Right lobe of liver (tissue), 4 donors: ENCODE results near the gene PTGES2.

Source experiments
- CTCF ChIP-seq, 4 donors: fragments of 200-600 bp in 3 of 4; fragments of 450-650 bp in 1 of 4; IDR thresholded peaks; one replicate each; pipeline versions ENCODE4 v1.5.1 to v1.8.0; 2016 to 2022; ENCODE audit warnings: antibody characterized with exemption in 4 of 4, mild to moderate bottlenecking in 2 of 4
- POLR2A ChIP-seq: fragments of 450-650 bp; IDR thresholded peaks from one replicate; pipeline ENCODE4 v1.6.1; 2017; ENCODE audit warnings: antibody characterized with exemption, mild to moderate bottlenecking
- donor health status: DM: no; HTN: no; CAD: no.
- donor health status: DM: no; HTN: no; CAD: no.
- donor health status: DM: no; HTN: yes; CAD: no.

DNA sequence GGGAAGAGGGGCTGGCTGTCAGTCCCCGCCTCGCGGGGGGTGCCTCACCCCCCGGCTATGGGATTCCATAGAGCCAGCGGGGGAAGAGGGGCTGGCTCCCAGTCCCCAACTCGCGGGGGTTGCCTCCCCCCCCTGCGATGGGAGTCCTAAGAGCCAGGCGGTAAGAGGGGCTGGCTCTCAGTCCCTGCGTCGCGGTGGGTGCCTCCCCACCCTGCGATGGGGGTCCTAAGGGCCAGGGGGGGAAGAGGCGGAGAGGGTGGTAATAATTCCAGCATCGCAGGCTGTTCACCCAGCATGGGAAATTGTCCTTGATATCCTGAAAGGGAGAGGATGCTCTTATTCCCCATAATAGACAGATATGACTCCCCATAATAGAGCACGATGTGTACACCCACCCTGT is 12.1 kb upstream of the PTGES2 start:
- TF ChIP-seq CTCF (IDR thresholded peaks at IDR 0.05), result no peak
- TF ChIP-seq POLR2A, result no peak
